Suprapubic skin (tissue), 3 donors: ENCODE data around the gene NHEJ1.

Experiments used
- CTCF ChIP-seq, 2 donors: fragments of 200-600 bp in 1 of 2; fragments of 450-650 bp in 1 of 2; sonication (generic) in 1 of 2; IDR thresholded peaks; one replicate each; pipeline ENCODE4 v1.5.1; 2016 to 2019; ENCODE audit warnings: antibody characterized with exemption in 2 of 2, mild to moderate bottlenecking in 1 of 2, moderate library complexity in 1 of 2
- EP300 ChIP-seq: sonication (generic); formaldehyde crosslinking; IDR thresholded peaks from one replicate; pipeline ENCODE4 v1.6.1; 2017; ENCODE audit warnings: antibody characterized with exemption
- POLR2A ChIP-seq, 2 donors: fragments of 450-650 bp; IDR thresholded peaks; one replicate each; pipeline ENCODE4 v1.6.1; 2017; ENCODE audit warnings: antibody characterized with exemption in 2 of 2, mild to moderate bottlenecking in 2 of 2, moderate library complexity in 2 of 2

DNA sequence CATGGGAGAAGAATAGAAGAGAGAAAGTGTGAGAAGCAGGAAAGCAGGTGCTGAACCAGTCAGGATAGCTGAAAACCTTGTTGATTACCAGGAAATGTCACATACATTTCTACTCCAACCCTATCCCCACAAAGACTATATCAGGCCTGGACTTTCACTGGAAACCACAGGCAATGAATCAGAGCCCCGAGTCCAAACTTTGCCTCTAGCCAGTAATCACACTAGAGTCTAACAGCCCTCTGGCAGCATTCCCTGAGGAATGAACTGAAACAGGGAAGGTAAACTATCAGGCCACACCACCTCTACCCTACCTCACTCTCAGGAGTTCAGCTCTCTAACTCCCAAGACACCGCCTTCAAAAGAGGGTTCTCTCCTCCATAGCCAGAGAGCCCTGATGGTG lies 81.2 kb downstream of the NHEJ1 start:
- TF ChIP-seq CTCF (IDR thresholded peaks at IDR 0.05) (no peak), EP300 (no peak), POLR2A (IDR thresholded peaks at IDR 0.05) (no peak)
